ENCODE data around the gene UBE3C. TPM values are rescaled to one million over a fixed set of nuclear protein-coding genes. Genes with fewer than 3 reads are reported as not detected.
"Not testable (repeated sequence)": the region's sequence is repeated elsewhere in the genome, so short reads cannot be mapped to it uniquely, and the experiment has no call there.

Gene UBE3C
- total RNA-seq, 1 donor from 2014 or later, result 69.5 TPM

DNA sequence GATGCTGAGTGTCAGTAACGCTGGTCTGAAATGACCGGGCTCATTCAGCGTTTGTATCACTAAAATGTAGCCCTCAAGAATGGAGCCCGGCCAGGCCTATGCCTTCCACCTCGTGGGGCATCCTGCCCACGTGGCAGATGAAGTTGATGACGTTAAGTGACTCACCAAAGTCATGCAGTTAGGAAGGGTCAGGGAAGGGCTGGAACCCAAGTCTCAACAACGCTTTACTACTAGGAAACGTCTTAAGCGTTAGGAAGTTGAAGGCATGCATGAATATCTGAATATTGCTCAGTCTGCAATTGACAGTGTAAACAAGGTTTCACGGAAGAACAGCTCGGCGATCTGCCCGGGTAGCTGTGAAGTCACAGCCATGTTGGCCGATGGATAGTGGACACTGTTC, 14.0 kb upstream of the UBE3C start:
- DNase-seq (ENCODE audit: extremely low spot score in 2 of 2), result no peak
- TF ChIP-seq POLR2A (IDR thresholded peaks at IDR 0.05), result no peak
- no peak for TF ChIP-seq POLR2AphosphoS5 (IDR thresholded peaks at IDR 0.05; ENCODE audit: insufficient read depth in 1 of 2, low read depth in 1 of 2)
- TF ChIP-seq, protein P1, sequence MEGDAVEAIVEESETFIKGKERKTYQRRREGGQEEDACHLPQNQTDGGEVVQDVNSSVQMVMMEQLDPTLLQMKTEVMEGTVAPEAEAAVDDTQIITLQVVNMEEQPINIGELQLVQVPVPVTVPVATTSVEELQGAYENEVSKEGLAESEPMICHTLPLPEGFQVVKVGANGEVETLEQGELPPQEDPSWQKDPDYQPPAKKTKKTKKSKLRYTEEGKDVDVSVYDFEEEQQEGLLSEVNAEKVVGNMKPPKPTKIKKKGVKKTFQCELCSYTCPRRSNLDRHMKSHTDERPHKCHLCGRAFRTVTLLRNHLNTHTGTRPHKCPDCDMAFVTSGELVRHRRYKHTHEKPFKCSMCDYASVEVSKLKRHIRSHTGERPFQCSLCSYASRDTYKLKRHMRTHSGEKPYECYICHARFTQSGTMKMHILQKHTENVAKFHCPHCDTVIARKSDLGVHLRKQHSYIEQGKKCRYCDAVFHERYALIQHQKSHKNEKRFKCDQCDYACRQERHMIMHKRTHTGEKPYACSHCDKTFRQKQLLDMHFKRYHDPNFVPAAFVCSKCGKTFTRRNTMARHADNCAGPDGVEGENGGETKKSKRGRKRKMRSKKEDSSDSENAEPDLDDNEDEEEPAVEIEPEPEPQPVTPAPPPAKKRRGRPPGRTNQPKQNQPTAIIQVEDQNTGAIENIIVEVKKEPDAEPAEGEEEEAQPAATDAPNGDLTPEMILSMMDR (IDR thresholded peaks at IDR 0.05), result no peak
- Histone ChIP-seq H3K27me3 (no peaks in the 10 kb centered on the region), H3K27ac (no peak overlapping the region), H3K36me3 (no peaks in the 10 kb centered on the region), H3K9me3 (no peaks in the 10 kb centered on the region), H3K4me1 (no peaks in the 10 kb centered on the region), H3K4me3 (no peak overlapping the region)
- intact Hi-C loops (cut with DNase I), result no loop called here

GRCh38 chr7:157125376-157126223, 13.1 kb upstream of the UBE3C start:
- Histone ChIP-seq H3K27me3 (no peaks in the 10 kb centered on the region), H3K9me3 (no peaks in the 10 kb centered on the region), H3K4me3 (no peak overlapping the region), H3K27ac (no peak overlapping the region), H3K36me3 (no peaks in the 10 kb centered on the region), H3K4me1 (no peaks in the 10 kb centered on the region)
- TF ChIP-seq, protein P1 (IDR thresholded peaks at IDR 0.05), result no peak
- no peak for DNase-seq (ENCODE audit: extremely low spot score in 2 of 2)
- intact Hi-C loops (cut with DNase I), result no loop called here

DNA sequence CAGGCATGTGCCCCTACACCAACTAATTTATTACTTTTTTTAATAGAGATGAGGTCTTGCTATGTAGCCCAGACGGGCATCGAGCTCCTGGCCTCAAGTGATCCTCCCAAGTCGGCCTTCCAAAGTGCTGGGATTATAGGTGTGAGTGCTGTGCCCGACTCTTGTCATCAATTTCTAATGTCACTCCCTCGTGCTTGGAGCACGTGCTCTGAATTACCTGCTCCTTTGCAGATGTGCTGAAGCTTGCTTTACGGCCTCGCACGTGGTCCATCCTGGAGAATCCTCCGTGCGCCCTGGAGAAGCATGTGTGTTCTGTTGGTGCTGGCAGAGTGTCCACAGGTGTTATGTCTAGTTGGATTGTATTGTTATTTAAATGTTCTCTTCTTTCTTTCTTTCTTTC, 11.8 kb upstream of the UBE3C start:
- Histone ChIP-seq H3K36me3 (no peaks in the 10 kb centered on the region), H3K4me3 (no peak overlapping the region), H3K4me1 (no peaks in the 10 kb centered on the region), H3K27ac (no peak overlapping the region), H3K27me3 (no peaks in the 10 kb centered on the region), H3K9me3 (no peaks in the 10 kb centered on the region)
- DNase-seq (ENCODE audit: extremely low spot score in 2 of 2), result no peak
- intact Hi-C loops (cut with DNase I), result no loop called here
- TF ChIP-seq, protein P1 (IDR thresholded peaks at IDR 0.05), result no peak
- TF ChIP-seq POLR2AphosphoS5 (IDR thresholded peaks at IDR 0.05; ENCODE audit: insufficient read depth in 1 of 2, low read depth in 1 of 2) (no peak), POLR2A (IDR thresholded peaks at IDR 0.05) (no peak)

DNA sequence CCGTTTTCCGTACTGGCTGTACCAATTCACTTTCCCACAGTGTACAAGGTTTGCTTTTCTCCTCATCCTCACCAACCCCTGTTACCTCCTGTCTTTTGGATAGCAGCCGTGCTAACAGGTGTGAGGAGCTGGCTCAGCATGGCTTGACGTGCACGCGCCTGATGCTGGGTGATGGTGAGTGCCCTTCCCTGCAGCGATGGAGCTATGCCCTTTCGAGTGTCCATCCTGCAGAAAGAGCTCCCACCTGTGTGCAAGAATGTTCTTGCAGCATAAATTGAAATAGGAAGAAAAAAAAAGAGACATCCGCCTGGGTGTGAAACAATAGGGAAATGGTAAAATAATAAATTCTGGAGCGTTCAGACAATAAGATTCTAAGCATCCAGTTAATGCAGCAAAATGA, 9.5 kb upstream of the UBE3C start:
- H3K36me3 ChIP-seq, result no peaks in the 10 kb centered on the region
- H3K4me1 ChIP-seq, result no peaks in the 10 kb centered on the region
- H3K4me3 ChIP-seq, result no peak overlapping the region
- no peaks in the 10 kb centered on the region for H3K27me3 ChIP-seq
- intact Hi-C loops (cut with DNase I), result no loop called here
- H3K27ac ChIP-seq, result no peak overlapping the region
- no peaks in the 10 kb centered on the region for H3K9me3 ChIP-seq
- TF ChIP-seq POLR2AphosphoS5 (IDR thresholded peaks at IDR 0.05; ENCODE audit: insufficient read depth in 1 of 2, low read depth in 1 of 2) (no peak), POLR2A (IDR thresholded peaks at IDR 0.05) (no peak)
- TF ChIP-seq, protein P1 (IDR thresholded peaks at IDR 0.05), result no peak
- no peak for DNase-seq (ENCODE audit: extremely low spot score in 2 of 2)

GRCh38 chr7:157129907-157130460, 8.7 kb upstream of the UBE3C start:
- no peaks in the 10 kb centered on the region for H3K36me3 ChIP-seq
- no peaks in the 10 kb centered on the region for H3K4me1 ChIP-seq
- DNase-seq (ENCODE audit: extremely low spot score in 2 of 2), result no peak
- H3K27me3 ChIP-seq, result no peaks in the 10 kb centered on the region
- H3K27ac ChIP-seq, result no peak overlapping the region
- no peaks in the 10 kb centered on the region for H3K9me3 ChIP-seq
- intact Hi-C loops (cut with DNase I), result no loop called here
- H3K4me3 ChIP-seq, result no peak overlapping the region
- TF ChIP-seq POLR2A (IDR thresholded peaks at IDR 0.05), result no peak
- TF ChIP-seq, protein P1 (IDR thresholded peaks at IDR 0.05), result no peak

- H3K27me3 ChIP-seq; intact Hi-C loops (cut with DNase I); H3K4me3 ChIP-seq: not testable (repeated sequence)
Observed at GRCh38 chr7:157130849-157131248, 7.9 kb upstream of the UBE3C start.

More at GRCh38 chr7:157130849-157131248, 7.9 kb upstream of the UBE3C start:
- H3K27ac ChIP-seq; H3K36me3 ChIP-seq; DNase-seq (ENCODE audit: extremely low spot score in 2 of 2); H3K4me1 ChIP-seq; H3K9me3 ChIP-seq: not testable (repeated sequence)

All from vagina (tissue), 2 donors.